GM12878 (cell line): ENCODE results near the gene FZD8. TPM values are rescaled to one million over a fixed set of nuclear protein-coding genes. Genes with fewer than 3 reads are reported as not detected.

Source experiments
- ATAC-seq: fragments of 200-7000 bp; cut with Tn5 transposase; 3 replicates; pipeline ENCODE4 v1.9.1; 2020; ENCODE audit warnings: mild to moderate bottlenecking, moderate library complexity
- BruUV-seq: library from RNA; stranded (reverse); fragments of 400-500 nt; replicated peaks from 2 replicates; lab custom pipeline; 2021; lab: Mats Ljungman, UMichigan
- CTCF ChIA-PET: fragments of 300-600 bp; sonication (Branson Sonifier 250); formaldehyde crosslinking; extraction: SDS; loops from one replicate; lab custom pipeline; 2021; ENCODE audit warnings: inconsistent platforms; lab: Yijun Ruan, JAX
- POLR2A ChIA-PET: fragments of 350-600 bp; formaldehyde crosslinking; extraction: SDS; loops from one replicate; lab custom pipeline; 2021; ENCODE audit warnings: inconsistent platforms; lab: Charles Lee
- RAD21 ChIA-PET: fragments of 300-600 bp; sonication (Branson Sonifier 250); formaldehyde crosslinking; loops from one replicate; lab custom pipeline; 2023; ENCODE audit warnings: antibody characterized with exemption; ENCODE audit not compliant: unreplicated experiment; lab: Charles Lee
- SMC1A ChIA-PET: fragments of 300-600 bp; sonication (Branson Sonifier 250); formaldehyde crosslinking; loops from one replicate; lab custom pipeline; 2023; ENCODE audit not compliant: unreplicated experiment, uncharacterized antibody; lab: Charles Lee
- DNase-seq: peaks from one replicate; pipeline ENCODE4 v3.0.0-alpha.2; 2011; ENCODE audit warnings: low read depth, low spot score
- FAIRE-seq: peaks from 3 replicates; lab custom pipeline; 2011; peaks lifted over from hg19 to GRCh38; lab: Jason Lieb, UNC
- H2AFZ ChIP-seq: 2 replicates; pipeline ENCODE4 v1.6.0; 2011; ENCODE audit warnings: low read depth, low read length, control low read depth; ENCODE audit not compliant: control insufficient read depth
- H3K27ac ChIP-seq: 2 replicates; pipeline ENCODE4 v1.5.1; 2011; ENCODE audit warnings: control low read depth; ENCODE audit not compliant: control insufficient read depth, insufficient read depth
- H3K27me3 ChIP-seq, 2 experiments: replicated peaks in 1 of 2; 2 replicates each; pipeline versions ENCODE4 v1.6.0 to v1.6.1; 2011; ENCODE audit warnings: low read length in 1 of 2; ENCODE audit not compliant: control insufficient read depth in 2 of 2, insufficient read depth in 2 of 2
- H3K36me3 ChIP-seq, 2 experiments: 2 replicates each; pipeline ENCODE4 v1.5.1; 2011; ENCODE audit warnings: low read length in 1 of 2; ENCODE audit not compliant: control insufficient read depth in 2 of 2, insufficient read depth in 2 of 2
- H3K4me1 ChIP-seq: 2 replicates; pipeline ENCODE4 v1.6.1; 2011; ENCODE audit warnings: mild to moderate bottlenecking, low read length, moderate library complexity, mixed read lengths; ENCODE audit not compliant: control insufficient read depth, insufficient read depth
- H3K4me2 ChIP-seq: 2 replicates; pipeline ENCODE4 v1.6.0; 2011; ENCODE audit warnings: control low read depth; ENCODE audit not compliant: control insufficient read depth, insufficient read depth
- H3K4me3 ChIP-seq: fragments of 200-600 bp; sonication (generic); 2 replicates; pipeline ENCODE4 v1.5.1; 2016
- H3K79me2 ChIP-seq: 2 replicates; pipeline ENCODE4 v1.6.0; 2011; ENCODE audit warnings: low read length; ENCODE audit not compliant: control insufficient read depth, insufficient read depth
- H3K9ac ChIP-seq: 2 replicates; pipeline ENCODE4 v1.8.0; 2011; ENCODE audit warnings: low read length, control low read depth, mixed read lengths; ENCODE audit not compliant: control insufficient read depth, insufficient read depth
- H3K9me3 ChIP-seq: replicated peaks from 3 replicates; pipeline ENCODE4 v1.5.1; 2011; ENCODE audit warnings: mild to moderate bottlenecking, low read length; ENCODE audit not compliant: control insufficient read depth, insufficient read depth
- H4K20me1 ChIP-seq: 2 replicates; pipeline ENCODE4 v1.6.0; 2011; ENCODE audit not compliant: control insufficient read depth, insufficient read depth
- EP300 ChIP-seq, 2 experiments: fragments of 150-350 bp in 1 of 2; IDR thresholded peaks; 2 replicates each; pipeline ENCODE4 v1.6.1; 2011 to 2012; ENCODE audit warnings: low read depth in 2 of 2, low read length in 2 of 2, borderline replicate concordance in 1 of 2, improper control_type of control experiment in 1 of 2, inconsistent platforms in 1 of 2; ENCODE audit not compliant: control insufficient read depth in 1 of 2
- EZH2 ChIP-seq: IDR thresholded peaks from 2 replicates; pipeline ENCODE4 v1.6.1; 2012; ENCODE audit warnings: low read depth, mild to moderate bottlenecking, control low read depth, inconsistent platforms, low read length, borderline replicate concordance; ENCODE audit not compliant: control insufficient read depth
- IKZF1 ChIP-seq: fragments of 450-650 bp; conservative IDR thresholded peaks from 2 replicates; pipeline ENCODE4 v1.6.1; 2017; ENCODE audit warnings: antibody characterized with exemption, mild to moderate bottlenecking
- KLF5 ChIP-seq: fragments of 450-650 bp; IDR thresholded peaks from 2 replicates; pipeline ENCODE4 v1.6.1; 2014; ENCODE audit warnings: mild to moderate bottlenecking; ENCODE audit not compliant: partially characterized antibody
- MEF2A ChIP-seq: IDR thresholded peaks from 2 replicates; pipeline ENCODE4 v1.6.1; 2011; ENCODE audit warnings: low read depth, mild to moderate bottlenecking, low read length, moderate library complexity; ENCODE audit not compliant: insufficient read depth
- RAD21 ChIP-seq: IDR thresholded peaks from 2 replicates; pipeline ENCODE4 v1.6.1; 2011; ENCODE audit warnings: mild to moderate bottlenecking, low read depth, low read length, moderate library complexity; ENCODE audit not compliant: insufficient read depth
- WGBS: methylation state at CpG from one replicate; pipeline ENCODE4 v1.1.6; 2016; ENCODE audit warnings: low lambda C conversion rate; ENCODE audit not compliant: insufficient replicate concordance, insufficient coverage; ENCODE audit errors: missing lambda C conversion rate; 5-methylcytosine and 5-hydroxymethylcytosine counted together
- in situ Hi-C: fragments of 300-500 bp; cut with MboI; formaldehyde crosslinking; loops from 9 replicates; pipeline ENCODE4 v1.14.3; 2018; ENCODE audit warnings: mixed read lengths
- intact Hi-C: fragments of 100-400 bp; cut with micrococcal nuclease; formaldehyde crosslinking; loops from one replicate; pipeline ENCODE4 v1.14.2; 2022; ENCODE audit not compliant: unreplicated experiment
- polyA plus RNA-seq, 11 experiments: library from polyadenylated mRNA; depleted of rRNA in 4 of 11; unstranded in 6 of 11; stranded (reverse) in 5 of 11; fragments of >200 nt; fragmentation: Nextera tagmentation in 4 of 11; fragmentation: Illumina TruSeq in 1 of 11; extraction: Ambion mirVana in 4 of 11; extraction: Trizol in 1 of 11; gene quantifications; 1 replicate in 1 of 11; 2 replicates in 10 of 11; pipeline versions ENCODE4 v1.2.1 to v1.2.3, GENCODE V29; 2011 to 2016; ENCODE audit warnings: inconsistent platforms in 2 of 11, missing spikeins in 2 of 11, low read depth in 1 of 11
- total RNA-seq, 4 experiments: library from RNA; depleted of rRNA in 3 of 4; stranded (reverse); fragments of >200 nt in 3 of 4; fragmentation: Illumina TruSeq in 1 of 4; extraction: Trizol in 1 of 4; gene quantifications; 2 replicates each; pipeline versions ENCODE4 v1.2.1 to v1.2.3, GENCODE V29; 2013 to 2021

FZD8 gene
- total and polyA plus RNA-seq, 10 of the 15 experiments (the other 5 are each of a cell fraction or from before 2014, with no cell fraction given) = 0.03 to 0.72 (median 0.10) TPM; not detected in 3

DNA sequence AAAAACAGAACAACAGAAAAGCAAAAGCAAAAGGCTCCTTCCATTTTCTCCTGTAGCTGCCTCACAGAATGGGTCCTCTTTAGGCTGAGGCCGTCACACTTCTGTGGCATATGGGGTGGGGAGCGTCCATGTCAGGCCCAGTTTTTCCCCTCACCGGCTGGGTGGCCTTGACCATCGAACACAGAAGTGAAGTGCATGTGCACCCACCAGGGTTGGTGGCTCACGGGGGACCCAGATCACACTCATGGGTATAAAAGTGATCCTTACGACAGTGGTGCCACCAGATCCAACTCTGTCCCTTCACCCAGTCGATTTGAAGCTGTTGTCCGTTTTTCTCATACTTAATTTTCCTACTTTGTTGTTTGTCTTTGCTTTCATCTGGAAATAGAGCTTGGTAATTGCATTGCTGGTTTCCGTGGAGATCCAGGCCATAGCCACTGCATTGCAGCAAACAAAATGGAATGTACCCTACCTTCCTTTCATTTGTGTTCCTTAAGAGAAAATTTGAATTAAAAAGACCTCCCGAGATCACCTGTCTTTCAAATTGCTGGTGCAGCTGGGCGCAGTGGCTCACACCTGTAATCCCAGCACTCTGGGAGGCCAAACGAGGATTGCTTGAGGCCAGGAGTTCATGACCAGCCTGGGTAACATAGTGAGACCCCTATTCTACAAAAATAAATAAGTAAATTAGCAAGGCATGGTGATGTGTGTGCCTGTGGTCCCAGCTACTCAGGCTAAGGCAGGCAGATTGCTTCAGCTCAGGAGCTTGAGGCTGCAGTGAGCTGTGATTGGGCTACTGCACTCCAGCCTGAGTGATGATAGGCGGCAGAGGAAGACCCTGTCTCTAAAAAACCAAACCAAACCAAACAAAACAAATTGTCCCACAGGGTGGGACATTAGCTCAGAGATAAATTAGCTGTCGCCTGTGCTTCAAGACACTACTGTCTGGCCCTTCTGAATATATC, 47.7 kb downstream of the FZD8 start (continued):
- TF ChIP-seq EZH2 (no peak), IKZF1 (no peak)

GRCh38 chr10:35592441-35592840, 49.7 kb downstream of the FZD8 start:
- Histone ChIP-seq H3K9me3 (no peaks in the 10 kb centered on the region), H3K9ac (no peak overlapping the region), H3K4me2 (no peak overlapping the region), H3K27me3 (no peaks in the 10 kb centered on the region; a peak in 1 of 4 replicates), H3K36me3 (no peaks in the 10 kb centered on the region), H3K4me3 (no peak overlapping the region), H2AFZ (no peak overlapping the region), H3K27ac (no peak overlapping the region), H3K79me2 (no peaks in the 10 kb centered on the region), H4K20me1 (no peaks in the 10 kb centered on the region), H3K4me1 (no peaks in the 10 kb centered on the region)
- WGBS = 39% methylated on average over 4 of the region's 4 CpGs
- ATAC-seq (no peak), DNase-seq (no peak), FAIRE-seq (no peak)
- ChIA-PET SMC1A (interaction anchor here (1.0 to 1.3 kb wide), 3 partner anchors 20 to 376 kb away, joined by 3 read pairs; no protein-coding TSS in a partner anchor), CTCF (interaction anchor here (1.7 to 1.8 kb wide), 2 partner anchors 32 to 44 kb away, joined by 5 read pairs; no protein-coding TSS in a partner anchor), POLR2A (no interaction called here), RAD21 (no interaction called here)
- intact Hi-C loops (no loop called here), in situ Hi-C loops (no loop called here)
- TF ChIP-seq RAD21 (no peak), EP300 (IDR thresholded peaks at IDR 0.05; ENCODE audit: borderline replicate concordance in 1 of 2, control insufficient read depth in 1 of 2, low read depth in 2 of 2, low read length in 2 of 2) (no peak), MEF2A (no peak), KLF5 (no peak)
- no TSS peak for BruUV-seq
